ENCODE measurements around the gene UACA. TPM values are rescaled to one million over a fixed set of nuclear protein-coding genes. Genes with fewer than 3 reads are reported as not detected.

The UACA gene
- total RNA-seq, 1 experiment from 2014 or later: 38.0 TPM

GRCh38 chr15:70723122-70723422, 40.3 kb downstream of the UACA start:
- Histone ChIP-seq H4K91ac (ENCODE audit: insufficient read length, low read depth, low read length) (no peak overlapping the region), H3K56ac (ENCODE audit: insufficient read length, low read depth, low read length) (no peak overlapping the region), H4K5ac (ENCODE audit: insufficient read length, low read depth, low read length) (no peak overlapping the region), H3K23me2 (ENCODE audit: insufficient read length, low read depth, low read length, poor library complexity, severe bottlenecking) (no peaks in the 10 kb centered on the region), H2BK120ac (ENCODE audit: low read depth, low read length, poor library complexity, severe bottlenecking) (no peak overlapping the region), H4K8ac (replicated peaks; ENCODE audit: insufficient read length, low read depth, low read length) (no peak overlapping the region), H3K4me2 (ENCODE audit: insufficient read depth, insufficient read length, low read length) (no peak overlapping the region), H2BK15ac (ENCODE audit: low read depth, low read length) (no peak overlapping the region), H2BK5ac (ENCODE audit: insufficient read length, low read length) (no peak overlapping the region), H2BK20ac (ENCODE audit: low read depth, low read length, poor library complexity, severe bottlenecking) (no peak overlapping the region), H2BK12ac (ENCODE audit: insufficient read length, low read depth, low read length) (no peak overlapping the region), H3K4me1 (ENCODE audit: insufficient read depth, low read length) (no peaks in the 10 kb centered on the region), H3K14ac (ENCODE audit: insufficient read depth, low read length) (no peak overlapping the region), H3K18ac (ENCODE audit: insufficient read length, low read depth, low read length) (no peak overlapping the region), H3K23ac (ENCODE audit: insufficient read length, low read depth, low read length) (no peak overlapping the region), H2AFZ (ENCODE audit: low read length) (no peak overlapping the region), H3K9me3 (ENCODE audit: control insufficient read depth, low read depth, low read length) (no peaks in the 10 kb centered on the region), H3K9ac (ENCODE audit: extremely low read depth, insufficient read length, low read length) (no peak overlapping the region), H3K27me3 (ENCODE audit: insufficient read depth, low read length) (no peaks in the 10 kb centered on the region), H3K27ac (ENCODE audit: insufficient read length, low read depth, low read length) (no peak overlapping the region), H2AK5ac (ENCODE audit: insufficient read length, low read length) (no peak overlapping the region), H3K4ac (ENCODE audit: low read depth, low read length) (no peak overlapping the region), H3T11ph (ENCODE audit: low read length) (no peak overlapping the region), H4K20me1 (ENCODE audit: control insufficient read depth, insufficient read depth, insufficient read length) (no peaks in the 10 kb centered on the region), H3K79me1 (ENCODE audit: insufficient read depth, low read depth, low read length, poor library complexity, severe bottlenecking) (no peaks in the 10 kb centered on the region), H3K79me2 (ENCODE audit: insufficient read depth, low read length) (no peaks in the 10 kb centered on the region)
- DNase-seq: no peak
- H3K27me3 Mint-ChIP-seq (ENCODE audit: low read depth): no peaks in the 10 kb centered on the region
- H3K27ac Mint-ChIP-seq: no peak overlapping the region; a peak in 1 of 7 replicates
- no peak for TF ChIP-seq CTCF (conservative IDR thresholded peaks at IDR 0.05)
- WGBS (ENCODE audit: extremely low coverage, insufficient read length, low lambda C conversion rate): no CpG with 5 or more reads among the region's 5 CpGs
- H3K36me3 Mint-ChIP-seq (ENCODE audit: insufficient read depth in 1 of 3, low read depth in 3 of 3): no peaks in the 10 kb centered on the region; a peak in 2 of 7 replicates
- H3K4me1 Mint-ChIP-seq: peaks cover 4 to 5% of the 10 kb centered on the region in 2 experiments; a peak in 3 of 4 replicates
- no peak overlapping the region for H3K4me3 Mint-ChIP-seq
- no peaks in the 10 kb centered on the region for H3K9me3 Mint-ChIP-seq

Measured in H9 (cell line).